Liver (tissue), 9 donors: Measurements from ENCODE around the gene AHSG. TPM values are rescaled to one million over a fixed set of nuclear protein-coding genes. Genes with fewer than 3 reads are reported as not detected.
A peak's percentile ranks its signal among the peaks of the same experiment; 100 is the strongest.
"Not testable (repeated sequence)": the region's sequence is repeated elsewhere in the genome, so short reads cannot be mapped to it uniquely, and the experiment has no call there.

Experiments used
- DNase-seq: peaks from one replicate; pipeline ENCODE4 v3.0.0-alpha.2; 2017; ENCODE audit warnings: low spot score
- H3K27ac ChIP-seq, 2 donors: one replicate each; pipeline ENCODE4 v1.7.0; 2013; ENCODE audit warnings: inconsistent platforms in 2 of 2, low read length in 2 of 2, control low read depth in 1 of 2, low read depth in 1 of 2, mild to moderate bottlenecking in 1 of 2
- H3K27me3 ChIP-seq, 4 donors: one replicate each; pipeline versions ENCODE4 v1.6.1 to v1.7.0; 2013; ENCODE audit warnings: low read length in 3 of 4, inconsistent platforms in 1 of 4, mild to moderate bottlenecking in 1 of 4, moderate library complexity in 1 of 4; ENCODE audit not compliant: control insufficient read depth in 4 of 4, insufficient read depth in 4 of 4
- H3K36me3 ChIP-seq, 4 donors: one replicate each; pipeline versions ENCODE4 v1.6.1 to v1.7.0; 2013; ENCODE audit warnings: low read length in 3 of 4, mild to moderate bottlenecking in 3 of 4, low read depth in 1 of 4, moderate library complexity in 1 of 4; ENCODE audit not compliant: control insufficient read depth in 4 of 4, insufficient read depth in 3 of 4
- H3K4me1 ChIP-seq, 4 donors: one replicate each; pipeline versions ENCODE4 v1.6.1 to v1.7.0; 2013; ENCODE audit warnings: low read length in 3 of 4, mild to moderate bottlenecking in 3 of 4, moderate library complexity in 1 of 4; ENCODE audit not compliant: control insufficient read depth in 4 of 4, insufficient read depth in 4 of 4
- H3K4me3 ChIP-seq, 3 donors: one replicate each; pipeline versions ENCODE4 v1.6.1 to v1.7.0; 2013; ENCODE audit warnings: low read length in 3 of 3, control low read depth in 1 of 3, low read depth in 1 of 3, mild to moderate bottlenecking in 1 of 3
- H3K9ac ChIP-seq, 2 donors: one replicate each; pipeline ENCODE4 v1.7.0; 2013; ENCODE audit warnings: low read length in 2 of 2, mild to moderate bottlenecking in 2 of 2, moderate library complexity in 2 of 2, control low read depth in 1 of 2, low read depth in 1 of 2
- H3K9me3 ChIP-seq, 4 donors: one replicate each; pipeline versions ENCODE4 v1.6.1 to v1.7.0; 2013; ENCODE audit warnings: low read length in 3 of 4; ENCODE audit not compliant: control insufficient read depth in 4 of 4
- ATF3 ChIP-seq: IDR thresholded peaks from 2 replicates; pipeline ENCODE4 v1.6.1; 2016; ENCODE audit warnings: antibody characterized with exemption
- EGR1 ChIP-seq, 2 donors: IDR thresholded peaks; 2 replicates each; pipeline ENCODE4 v1.6.1; 2016 to 2018; ENCODE audit warnings: antibody characterized with exemption in 2 of 2, low read depth in 2 of 2
- FOXA1 ChIP-seq: IDR thresholded peaks from 2 replicates; pipeline ENCODE4 v1.6.1; 2016; ENCODE audit warnings: antibody characterized with exemption
- FOXA2 ChIP-seq: IDR thresholded peaks from 2 replicates; pipeline ENCODE4 v1.6.1; 2016; ENCODE audit warnings: antibody characterized with exemption
- GABPA ChIP-seq, 2 donors: IDR thresholded peaks in 1 of 2; conservative IDR thresholded peaks in 1 of 2; 2 replicates each; pipeline ENCODE4 v1.6.1; 2016; ENCODE audit warnings: antibody characterized with exemption in 2 of 2, mild to moderate bottlenecking in 1 of 2, moderate library complexity in 1 of 2
- HNF4A ChIP-seq, 2 donors: conservative IDR thresholded peaks; 2 replicates each; pipeline ENCODE4 v1.6.1; 2016; ENCODE audit warnings: antibody characterized with exemption in 2 of 2, mild to moderate bottlenecking in 2 of 2
- HNF4G ChIP-seq: IDR thresholded peaks from 2 replicates; pipeline ENCODE4 v1.6.1; 2016; ENCODE audit warnings: antibody characterized with exemption
- JUND ChIP-seq, 2 donors: IDR thresholded peaks; 2 replicates each; pipeline ENCODE4 v1.6.1; 2016; ENCODE audit warnings: antibody characterized with exemption in 2 of 2
- MAX ChIP-seq: IDR thresholded peaks from 2 replicates; pipeline ENCODE4 v1.6.1; 2016; ENCODE audit warnings: antibody characterized with exemption
- NR2F2 ChIP-seq: IDR thresholded peaks from 2 replicates; pipeline ENCODE4 v1.6.1; 2016; ENCODE audit warnings: antibody characterized with exemption
- RAD21 ChIP-seq, 2 donors: IDR thresholded peaks; 2 replicates each; pipeline ENCODE4 v1.6.1; 2016; ENCODE audit warnings: antibody characterized with exemption in 2 of 2, mild to moderate bottlenecking in 2 of 2
- REST ChIP-seq: IDR thresholded peaks from 2 replicates; pipeline ENCODE4 v1.6.1; 2016; ENCODE audit warnings: antibody characterized with exemption, mild to moderate bottlenecking
- RXRA ChIP-seq, 2 donors: IDR thresholded peaks; 2 replicates each; pipeline ENCODE4 v1.6.1; 2017 to 2018; ENCODE audit warnings: antibody characterized with exemption in 2 of 2, mild to moderate bottlenecking in 1 of 2
- SP1 ChIP-seq: IDR thresholded peaks from 2 replicates; pipeline ENCODE4 v1.6.1; 2018; ENCODE audit warnings: antibody characterized with exemption, mild to moderate bottlenecking
- TAF1 ChIP-seq: conservative IDR thresholded peaks from 2 replicates; pipeline ENCODE4 v1.6.1; 2016; ENCODE audit warnings: antibody characterized with exemption, mild to moderate bottlenecking
- YY1 ChIP-seq: IDR thresholded peaks from 2 replicates; pipeline ENCODE4 v1.6.1; 2016; ENCODE audit warnings: antibody characterized with exemption, mild to moderate bottlenecking
- ZBTB33 ChIP-seq: IDR thresholded peaks from 2 replicates; pipeline ENCODE4 v1.6.1; 2016; ENCODE audit warnings: antibody characterized with exemption
- WGBS: extraction: QIAGEN DNeasy Blood & Tissue Kit; methylation state at CpG from one replicate; pipeline ENCODE4 v1.1.7; 2013; 5-methylcytosine and 5-hydroxymethylcytosine counted together
- polyA plus RNA-seq, 2 donors: library from polyadenylated mRNA; stranded (reverse) in 1 of 2; unstranded in 1 of 2; fragments of 200-250 nt in 1 of 2; fragments of >200 nt in 1 of 2; fragmentation: Nextera tagmentation in 1 of 2; extraction: Ambion mirVana in 1 of 2; gene quantifications; one replicate each; pipeline versions ENCODE4 v1.2.1 to v1.2.3, GENCODE V29; 2013 to 2015
- total RNA-seq, 2 donors: library from RNA; depleted of rRNA; stranded (reverse); fragments of >200 nt; gene quantifications; one replicate each; pipeline ENCODE4 v1.2.3, GENCODE V29; 2014
- TF ChIP-seq, protein P1 (sequence below): fragments of 150-350 bp; IDR thresholded peaks from 2 replicates; pipeline ENCODE4 v1.5.1; 2017; ENCODE audit warnings: improper control_type of control experiment, low read depth, low read length; ENCODE audit not compliant: missing input control
- donor health status: healthy.
- donor health status: healthy.
- donor health status: healthy.
- donor health status: healthy.
- donor health status: healthy.

The AHSG gene
- total and polyA plus RNA-seq, 4 donors = 965 to 4,470 (median 2,050) TPM

GRCh38 chr3:186569361-186569760, 43.5 kb upstream of the AHSG start:
- not testable (repeated sequence) for H3K27me3 ChIP-seq, H3K4me3 ChIP-seq, H3K27ac ChIP-seq, H3K9me3 ChIP-seq, DNase-seq, H3K9ac ChIP-seq
- peaks cover 2 to 13% (median 5%) of the 10 kb centered on the region in 4 donors for H3K36me3 ChIP-seq
- 88% methylated on average over 11 of the region's 11 CpGs for WGBS
- peaks cover 0 to 38% (median 30%) of the 10 kb centered on the region in 4 donors for H3K4me1 ChIP-seq

DNA sequence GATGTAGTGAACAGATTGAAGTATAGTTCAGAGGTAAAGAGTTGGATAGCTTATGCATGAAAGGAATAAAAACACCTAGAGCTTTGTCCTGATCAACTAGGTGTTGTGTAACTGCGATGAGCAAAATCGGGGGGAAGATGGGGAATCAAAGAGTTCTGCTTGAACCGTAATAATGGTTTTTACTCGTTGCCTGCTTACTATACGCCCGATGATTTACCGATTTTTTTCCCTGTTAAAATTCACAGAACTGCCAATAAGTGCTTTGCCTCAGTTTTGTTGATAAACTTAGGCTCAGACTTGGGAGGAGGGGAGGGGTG, 43.1 kb upstream of the AHSG start:
- DNase-seq = no peak

DNA sequence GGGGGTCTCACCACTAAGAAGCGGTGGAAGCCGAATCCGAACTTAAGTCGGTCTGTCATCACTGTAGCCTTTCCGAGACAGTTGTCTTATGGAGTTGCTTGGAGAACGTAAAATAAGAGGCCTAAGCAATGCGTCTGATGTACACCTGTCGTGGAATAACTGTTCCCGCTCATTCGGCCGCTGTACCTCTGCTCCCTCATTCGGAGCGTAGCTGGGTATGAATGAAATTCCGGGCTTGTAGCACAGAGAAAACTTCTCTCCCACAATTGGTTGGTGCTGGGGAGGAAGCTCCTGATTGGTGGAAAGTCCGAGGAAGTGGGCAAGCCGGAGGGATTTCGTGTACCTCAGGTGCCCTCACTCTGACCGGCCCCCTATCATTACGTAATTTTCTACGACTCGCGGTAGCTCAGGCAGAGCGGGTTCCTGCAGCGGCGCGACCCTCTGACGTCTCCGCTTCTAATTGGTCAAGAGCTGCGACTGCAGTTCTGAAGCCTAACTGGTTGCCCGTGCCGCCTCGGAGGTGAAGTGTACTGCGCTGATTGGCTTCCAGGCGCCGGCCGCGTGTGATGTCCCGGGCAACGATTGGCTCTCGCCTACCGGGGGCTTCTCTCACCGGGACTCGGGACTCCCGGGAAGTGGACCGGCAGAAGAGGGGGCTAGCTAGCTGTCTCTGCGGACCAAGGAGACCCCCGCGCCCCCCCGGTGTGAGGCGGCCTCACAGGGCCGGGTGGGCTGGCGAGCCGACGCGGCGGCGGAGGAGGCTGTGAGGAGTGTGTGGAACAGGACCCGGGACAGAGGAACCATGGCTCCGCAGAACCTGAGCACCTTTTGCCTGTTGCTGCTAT, 42.5 kb upstream of the AHSG start, which contains the start of gene DNAJB11:
DNAJB11 (plus strand) TSS at position 625 of the 845 bp plus-strand sequence; CDS start at position 803, 178 bp downstream.
- Histone ChIP-seq H3K4me1 (peaks cover 0 to 40% (median 30%) of the 10 kb centered on the region in 4 donors), H3K9me3 (no peaks in the 10 kb centered on the region), H3K9ac (peak within 1 kb of the TSS; percentile 85 to 87), H3K4me3 (peak within 1 kb of the TSS; percentile 77 to 97 (median 97)), H3K27me3 (no peaks in the 10 kb centered on the region), H3K27ac (peak within 1 kb of the TSS; percentile 79 to 93), H3K36me3 (peaks cover 2 to 19% (median 8%) of the 10 kb centered on the region in 4 donors)
- WGBS = under 1% methylated on average over 59 of the region's 59 CpGs
- TF ChIP-seq ATF3 (peak; percentile 60), TAF1 (peak; percentile 99), RAD21 (IDR thresholded peaks at IDR 0.05) (no peak), FOXA2 (no peak), REST (peak; percentile 85), FOXA1 (no peak), HNF4G (no peak), EGR1 (IDR thresholded peaks at IDR 0.05; ENCODE audit: low read depth in 2 of 2) (no peak), GABPA (IDR thresholded peaks at IDR 0.05 in 1 of 2, conservative IDR thresholded peaks at IDR 0.05 in 1 of 2) (peak; percentile 42 to 79), NR2F2 (peak; percentile 57), HNF4A (conservative IDR thresholded peaks at IDR 0.05) (peak; percentile 44 to 48), SP1 (peak; percentile 98), JUND (IDR thresholded peaks at IDR 0.05) (peak; percentile 57 to 67), MAX (peak; percentile 80), ZBTB33 (peak; percentile 97), RXRA (IDR thresholded peaks at IDR 0.05) (peak; percentile 90 to 96), YY1 (peak; percentile 51)
- TF ChIP-seq, protein P1, sequence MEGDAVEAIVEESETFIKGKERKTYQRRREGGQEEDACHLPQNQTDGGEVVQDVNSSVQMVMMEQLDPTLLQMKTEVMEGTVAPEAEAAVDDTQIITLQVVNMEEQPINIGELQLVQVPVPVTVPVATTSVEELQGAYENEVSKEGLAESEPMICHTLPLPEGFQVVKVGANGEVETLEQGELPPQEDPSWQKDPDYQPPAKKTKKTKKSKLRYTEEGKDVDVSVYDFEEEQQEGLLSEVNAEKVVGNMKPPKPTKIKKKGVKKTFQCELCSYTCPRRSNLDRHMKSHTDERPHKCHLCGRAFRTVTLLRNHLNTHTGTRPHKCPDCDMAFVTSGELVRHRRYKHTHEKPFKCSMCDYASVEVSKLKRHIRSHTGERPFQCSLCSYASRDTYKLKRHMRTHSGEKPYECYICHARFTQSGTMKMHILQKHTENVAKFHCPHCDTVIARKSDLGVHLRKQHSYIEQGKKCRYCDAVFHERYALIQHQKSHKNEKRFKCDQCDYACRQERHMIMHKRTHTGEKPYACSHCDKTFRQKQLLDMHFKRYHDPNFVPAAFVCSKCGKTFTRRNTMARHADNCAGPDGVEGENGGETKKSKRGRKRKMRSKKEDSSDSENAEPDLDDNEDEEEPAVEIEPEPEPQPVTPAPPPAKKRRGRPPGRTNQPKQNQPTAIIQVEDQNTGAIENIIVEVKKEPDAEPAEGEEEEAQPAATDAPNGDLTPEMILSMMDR = no peak
- DNase-seq = peak; percentile 98

More for the DNA sequence above, 43.1 kb upstream of the AHSG start:
- TF ChIP-seq MAX (no peak), HNF4A (conservative IDR thresholded peaks at IDR 0.05) (no peak), RAD21 (IDR thresholded peaks at IDR 0.05) (no peak), JUND (IDR thresholded peaks at IDR 0.05) (no peak), FOXA1 (no peak)
- H3K4me3 ChIP-seq = peak overlapping the region; percentile 44 to 75 (median 67)
- peaks cover 0 to 40% (median 30%) of the 10 kb centered on the region in 4 donors for H3K4me1 ChIP-seq
- H3K27me3 ChIP-seq = no peaks in the 10 kb centered on the region
- H3K27ac ChIP-seq = peak overlapping the region; percentile 73 to 79
- H3K36me3 ChIP-seq = peaks cover 2 to 15% (median 6%) of the 10 kb centered on the region in 4 donors
- no peaks in the 10 kb centered on the region for H3K9me3 ChIP-seq
- peak overlapping the region; percentile 70 to 85 for H3K9ac ChIP-seq
- 7% methylated on average over 7 of the region's 7 CpGs for WGBS
